Measurements from ENCODE around the gene LECT2. TPM values are rescaled to one million over a fixed set of nuclear protein-coding genes. Genes with fewer than 3 reads are reported as not detected.

LECT2 gene
- total and polyA plus RNA-seq, 12 donors: not detected

- H3K27me3 ChIP-seq: no peaks in the 10 kb centered on the region
- no peak overlapping the region for H3K27ac ChIP-seq
- TF ChIP-seq CTCF (IDR thresholded peaks at IDR 0.05) (no peak), POLR2A (IDR thresholded peaks at IDR 0.05) (no peak)
- 78 to 83% (median 81%) methylated on average over 6 of the region's 6 CpGs for WGBS, 4 donors
- H3K36me3 ChIP-seq (replicated peaks in 1 of 2): no peaks in the 10 kb centered on the region
- intact Hi-C loops (cut with DNase I): no loop called here
- DNase-seq: no peak
- no peaks in the 10 kb centered on the region for H3K9me3 ChIP-seq (replicated peaks in 1 of 3)
- peaks cover 0 to 9% of the 10 kb centered on the region in 2 donors for H3K4me1 ChIP-seq (replicated peaks in 1 of 2)
- H3K4me3 ChIP-seq: no peak overlapping the region
Observed at GRCh38 chr5:135991429-135991828, 36.6 kb upstream of the LECT2 start.

GRCh38 chr5:135990528-135991255 lies 35.9 kb upstream of the LECT2 start:
- 77 to 81% (median 79%) methylated on average over 16 to 21 of the region's 21 CpGs for WGBS, 4 donors
- H3K4me3 ChIP-seq: no peak overlapping the region
- intact Hi-C loops (cut with DNase I): no loop called here
- H3K9me3 ChIP-seq (replicated peaks in 1 of 3): no peaks in the 10 kb centered on the region
- no peak for TF ChIP-seq POLR2A (IDR thresholded peaks at IDR 0.05)
- no peak for TF ChIP-seq CTCF (IDR thresholded peaks at IDR 0.05)
- peaks cover 0 to 9% of the 10 kb centered on the region in 2 donors for H3K4me1 ChIP-seq (replicated peaks in 1 of 2)
- H3K27ac ChIP-seq: no peak overlapping the region
- DNase-seq: no peak
- H3K27me3 ChIP-seq: no peaks in the 10 kb centered on the region
- H3K36me3 ChIP-seq (replicated peaks in 1 of 2): no peaks in the 10 kb centered on the region

- H3K4me3 ChIP-seq: no peak overlapping the region
- H3K36me3 ChIP-seq (replicated peaks in 1 of 2): no peaks in the 10 kb centered on the region
- peak in 4 of 7 donors; percentile 18 to 47 (median 32) for DNase-seq
- H3K9me3 ChIP-seq (replicated peaks in 1 of 3): no peaks in the 10 kb centered on the region
- intact Hi-C loops (cut with DNase I): no loop called here
- no peak for TF ChIP-seq POLR2A (IDR thresholded peaks at IDR 0.05)
- TF ChIP-seq CTCF (IDR thresholded peaks at IDR 0.05): peak in 4 of 6 experiments; percentile 8 to 32 (median 24)
- no peaks in the 10 kb centered on the region for H3K27me3 ChIP-seq
- no peak overlapping the region for H3K27ac ChIP-seq
- H3K4me1 ChIP-seq (replicated peaks in 1 of 2): peaks cover 0 to 9% of the 10 kb centered on the region in 2 donors
- WGBS, 4 donors: 56 to 76% (median 61%) methylated on average over 7 of the region's 7 CpGs
Observed at GRCh38 chr5:135989686-135990085, 34.9 kb upstream of the LECT2 start.

GRCh38 chr5:135988546-135988945 lies 33.8 kb upstream of the LECT2 start:
- Histone ChIP-seq H3K4me1 (replicated peaks in 1 of 2) (peaks cover 0 to 2% of the 10 kb centered on the region in 2 donors), H3K27ac (no peak overlapping the region), H3K9me3 (replicated peaks in 1 of 3) (no peaks in the 10 kb centered on the region), H3K36me3 (replicated peaks in 1 of 2) (no peaks in the 10 kb centered on the region), H3K4me3 (no peak overlapping the region), H3K27me3 (no peaks in the 10 kb centered on the region)
- intact Hi-C loops (cut with DNase I): no loop called here
- no peak for DNase-seq
- WGBS, 4 donors: 78 to 91% (median 87%) methylated on average over 3 of the region's 3 CpGs
- TF ChIP-seq CTCF (IDR thresholded peaks at IDR 0.05): no peak
- no peak for TF ChIP-seq POLR2A (IDR thresholded peaks at IDR 0.05)
